LNCaP clone FGC (cell line): Measurements from ENCODE around the gene YJEFN3.

Source experiments
- DNase-seq: peaks from one replicate; pipeline ENCODE4 v3.0.0-alpha.2; 2011; ENCODE audit warnings: low read depth
- H3K4me3 ChIP-seq: 2 replicates; pipeline ENCODE4 v1.5.1; 2011; ENCODE audit warnings: mild to moderate bottlenecking, low read depth, low read length, control low read depth
- CTCF ChIP-seq: IDR thresholded peaks from 2 replicates; pipeline ENCODE4 v1.5.1; 2012; ENCODE audit warnings: mild to moderate bottlenecking; ENCODE audit not compliant: control insufficient read depth, insufficient read depth; ENCODE audit errors: extremely low read depth

The YJEFN3 gene

GRCh38 chr19:19528721-19529490 lies at the start of gene YJEFN3:
Gene YJEFN3 (plus strand): TSS chr19:19528911. CDS start chr19:19528933, 22 bp downstream.
- no peak within 1 kb of the TSS for H3K4me3 ChIP-seq
- no peak for DNase-seq
- no peak for TF ChIP-seq CTCF

- DNase-seq, result no peak
- H3K4me3 ChIP-seq, result no peak overlapping the region
- no peak for TF ChIP-seq CTCF
Measured at GRCh38 chr19:19480688-19481087, 48.0 kb upstream of the YJEFN3 start.

- TF ChIP-seq CTCF, result no peak
- no peak for DNase-seq
- H3K4me3 ChIP-seq, result no peak overlapping the region
Measured at GRCh38 chr19:19482809-19483596, 45.7 kb upstream of the YJEFN3 start.

GRCh38 chr19:19485161-19485997 lies 43.3 kb upstream of the YJEFN3 start:
- no peak for TF ChIP-seq CTCF
- DNase-seq, result no peak
- H3K4me3 ChIP-seq, result no peak overlapping the region

- no peak for TF ChIP-seq CTCF
- no peak for DNase-seq
- H3K4me3 ChIP-seq, result no peak overlapping the region
Measured at GRCh38 chr19:19485998-19486290, 42.8 kb upstream of the YJEFN3 start.

- DNase-seq, result no peak
Measured at GRCh38 chr19:19486343-19487076, 42.2 kb upstream of the YJEFN3 start.

More at GRCh38 chr19:19486343-19487076, 42.2 kb upstream of the YJEFN3 start:
- no peak for TF ChIP-seq CTCF
- no peak overlapping the region for H3K4me3 ChIP-seq
